Ishikawa (cell line): ENCODE results near the gene HOXC10.

Source experiments
- CEBPB ChIP-seq: IDR thresholded peaks from 2 replicates; pipeline ENCODE4 v1.6.1; 2012
- CREB1 ChIP-seq: IDR thresholded peaks from 2 replicates; pipeline ENCODE4 v1.6.1; 2012; ENCODE audit warnings: low read depth
- EGR1 ChIP-seq: IDR thresholded peaks from 2 replicates; pipeline ENCODE4 v1.6.1; 2012
- EP300 ChIP-seq: IDR thresholded peaks from 2 replicates; pipeline ENCODE4 v1.6.1; 2012; ENCODE audit warnings: borderline replicate concordance
- FOXM1 ChIP-seq: IDR thresholded peaks from 2 replicates; pipeline ENCODE4 v1.6.1; 2012; ENCODE audit warnings: low read depth, borderline replicate concordance
- MAX ChIP-seq: IDR thresholded peaks from 2 replicates; pipeline ENCODE4 v1.6.1; 2012
- NFIC ChIP-seq: IDR thresholded peaks from 2 replicates; pipeline ENCODE4 v1.6.1; 2012
- RAD21 ChIP-seq: IDR thresholded peaks from 2 replicates; pipeline ENCODE4 v1.6.1; 2012; ENCODE audit warnings: low read depth
- REST ChIP-seq: IDR thresholded peaks from 2 replicates; pipeline ENCODE4 v1.6.1; 2012; ENCODE audit warnings: low read depth, mild to moderate bottlenecking
- TAF1 ChIP-seq: IDR thresholded peaks from 2 replicates; pipeline ENCODE4 v1.6.1; 2012; ENCODE audit warnings: low read depth, mild to moderate bottlenecking
- TCF12 ChIP-seq: IDR thresholded peaks from 2 replicates; pipeline ENCODE4 v1.6.1; 2012; ENCODE audit warnings: low read depth
- TEAD4 ChIP-seq: IDR thresholded peaks from 2 replicates; pipeline ENCODE4 v1.6.1; 2012
- USF1 ChIP-seq: IDR thresholded peaks from 2 replicates; pipeline ENCODE4 v1.6.1; 2012
- YY1 ChIP-seq: IDR thresholded peaks from 2 replicates; pipeline ENCODE4 v1.6.1; 2012; ENCODE audit warnings: low read depth
- ZBTB7A ChIP-seq: IDR thresholded peaks from 2 replicates; pipeline ENCODE4 v1.6.1; 2012; ENCODE audit warnings: low read depth

The HOXC10 gene

GRCh38 chr12:54038871-54039414 lies 54.0 kb downstream of the HOXC10 start:
- TF ChIP-seq TEAD4: no peak
- no peak for TF ChIP-seq ZBTB7A
- peak; percentile 51 for TF ChIP-seq MAX
- TF ChIP-seq CREB1: no peak

- TF ChIP-seq YY1 (no peak), TCF12 (no peak), RAD21 (no peak), ZBTB7A (no peak), CREB1 (no peak), TAF1 (no peak), EGR1 (no peak), TEAD4 (no peak), MAX (no peak), NFIC (no peak), FOXM1 (no peak), CEBPB (no peak), EP300 (no peak), USF1 (no peak), REST (no peak)
Observed at GRCh38 chr12:54039417-54040147, 54.6 kb downstream of the HOXC10 start.
